Esophagus muscularis mucosa (tissue), 3 donors: ENCODE data around the gene STN1.

ENCODE experiments used
- CTCF ChIP-seq, 3 experiments: fragments of 200-600 bp in 2 of 3; fragments of 450-650 bp in 1 of 3; sonication (generic) in 2 of 3; IDR thresholded peaks; one replicate each; pipeline ENCODE4 v1.5.1; 2017 to 2019; ENCODE audit warnings: antibody characterized with exemption in 3 of 3, mild to moderate bottlenecking in 2 of 3, moderate library complexity in 1 of 3
- POLR2A ChIP-seq: fragments of 450-650 bp; IDR thresholded peaks from one replicate; pipeline ENCODE4 v1.6.1; 2017; ENCODE audit warnings: antibody characterized with exemption, moderate library complexity, mild to moderate bottlenecking, low read depth

- no peak for TF ChIP-seq CTCF (IDR thresholded peaks at IDR 0.05)
- no peak for TF ChIP-seq POLR2A
Measured at GRCh38 chr10:103836861-103837260, 81.1 kb downstream of the STN1 start.
